Liver (tissue), 9 donors: ENCODE measurements around the gene SMOC2. TPM values are rescaled to one million over a fixed set of nuclear protein-coding genes. Genes with fewer than 3 reads are reported as not detected.

Source experiments
- DNase-seq: peaks from one replicate; pipeline ENCODE4 v3.0.0-alpha.2; 2017; ENCODE audit warnings: low spot score
- H3K27ac ChIP-seq, 2 donors: one replicate each; pipeline ENCODE4 v1.7.0; 2013; ENCODE audit warnings: inconsistent platforms in 2 of 2, low read length in 2 of 2, control low read depth in 1 of 2, low read depth in 1 of 2, mild to moderate bottlenecking in 1 of 2
- H3K27me3 ChIP-seq, 4 donors: one replicate each; pipeline versions ENCODE4 v1.6.1 to v1.7.0; 2013; ENCODE audit warnings: low read length in 3 of 4, inconsistent platforms in 1 of 4, mild to moderate bottlenecking in 1 of 4, moderate library complexity in 1 of 4; ENCODE audit not compliant: control insufficient read depth in 4 of 4, insufficient read depth in 4 of 4
- H3K36me3 ChIP-seq, 4 donors: one replicate each; pipeline versions ENCODE4 v1.6.1 to v1.7.0; 2013; ENCODE audit warnings: low read length in 3 of 4, mild to moderate bottlenecking in 3 of 4, low read depth in 1 of 4, moderate library complexity in 1 of 4; ENCODE audit not compliant: control insufficient read depth in 4 of 4, insufficient read depth in 3 of 4
- H3K4me1 ChIP-seq, 4 donors: one replicate each; pipeline versions ENCODE4 v1.6.1 to v1.7.0; 2013; ENCODE audit warnings: low read length in 3 of 4, mild to moderate bottlenecking in 3 of 4, moderate library complexity in 1 of 4; ENCODE audit not compliant: control insufficient read depth in 4 of 4, insufficient read depth in 4 of 4
- H3K4me3 ChIP-seq, 3 donors: one replicate each; pipeline versions ENCODE4 v1.6.1 to v1.7.0; 2013; ENCODE audit warnings: low read length in 3 of 3, control low read depth in 1 of 3, low read depth in 1 of 3, mild to moderate bottlenecking in 1 of 3
- H3K9ac ChIP-seq, 2 donors: one replicate each; pipeline ENCODE4 v1.7.0; 2013; ENCODE audit warnings: low read length in 2 of 2, mild to moderate bottlenecking in 2 of 2, moderate library complexity in 2 of 2, control low read depth in 1 of 2, low read depth in 1 of 2
- H3K9me3 ChIP-seq, 4 donors: one replicate each; pipeline versions ENCODE4 v1.6.1 to v1.7.0; 2013; ENCODE audit warnings: low read length in 3 of 4; ENCODE audit not compliant: control insufficient read depth in 4 of 4
- EGR1 ChIP-seq, 2 donors: IDR thresholded peaks; 2 replicates each; pipeline ENCODE4 v1.6.1; 2016 to 2018; ENCODE audit warnings: antibody characterized with exemption in 2 of 2, low read depth in 2 of 2
- FOXA1 ChIP-seq: IDR thresholded peaks from 2 replicates; pipeline ENCODE4 v1.6.1; 2016; ENCODE audit warnings: antibody characterized with exemption
- FOXA2 ChIP-seq: IDR thresholded peaks from 2 replicates; pipeline ENCODE4 v1.6.1; 2016; ENCODE audit warnings: antibody characterized with exemption
- GABPA ChIP-seq, 2 donors: IDR thresholded peaks in 1 of 2; conservative IDR thresholded peaks in 1 of 2; 2 replicates each; pipeline ENCODE4 v1.6.1; 2016; ENCODE audit warnings: antibody characterized with exemption in 2 of 2, mild to moderate bottlenecking in 1 of 2, moderate library complexity in 1 of 2
- HNF4A ChIP-seq, 2 donors: conservative IDR thresholded peaks; 2 replicates each; pipeline ENCODE4 v1.6.1; 2016; ENCODE audit warnings: antibody characterized with exemption in 2 of 2, mild to moderate bottlenecking in 2 of 2
- HNF4G ChIP-seq: IDR thresholded peaks from 2 replicates; pipeline ENCODE4 v1.6.1; 2016; ENCODE audit warnings: antibody characterized with exemption
- JUND ChIP-seq, 2 donors: IDR thresholded peaks; 2 replicates each; pipeline ENCODE4 v1.6.1; 2016; ENCODE audit warnings: antibody characterized with exemption in 2 of 2
- NR2F2 ChIP-seq: IDR thresholded peaks from 2 replicates; pipeline ENCODE4 v1.6.1; 2016; ENCODE audit warnings: antibody characterized with exemption
- RAD21 ChIP-seq, 2 donors: IDR thresholded peaks; 2 replicates each; pipeline ENCODE4 v1.6.1; 2016; ENCODE audit warnings: antibody characterized with exemption in 2 of 2, mild to moderate bottlenecking in 2 of 2
- REST ChIP-seq: IDR thresholded peaks from 2 replicates; pipeline ENCODE4 v1.6.1; 2016; ENCODE audit warnings: antibody characterized with exemption, mild to moderate bottlenecking
- RXRA ChIP-seq, 2 donors: IDR thresholded peaks; 2 replicates each; pipeline ENCODE4 v1.6.1; 2017 to 2018; ENCODE audit warnings: antibody characterized with exemption in 2 of 2, mild to moderate bottlenecking in 1 of 2
- SP1 ChIP-seq: IDR thresholded peaks from 2 replicates; pipeline ENCODE4 v1.6.1; 2018; ENCODE audit warnings: antibody characterized with exemption, mild to moderate bottlenecking
- TAF1 ChIP-seq: conservative IDR thresholded peaks from 2 replicates; pipeline ENCODE4 v1.6.1; 2016; ENCODE audit warnings: antibody characterized with exemption, mild to moderate bottlenecking
- YY1 ChIP-seq: IDR thresholded peaks from 2 replicates; pipeline ENCODE4 v1.6.1; 2016; ENCODE audit warnings: antibody characterized with exemption, mild to moderate bottlenecking
- WGBS: extraction: QIAGEN DNeasy Blood & Tissue Kit; methylation state at CpG from one replicate; pipeline ENCODE4 v1.1.7; 2013; 5-methylcytosine and 5-hydroxymethylcytosine counted together
- polyA plus RNA-seq, 2 donors: library from polyadenylated mRNA; stranded (reverse) in 1 of 2; unstranded in 1 of 2; fragments of 200-250 nt in 1 of 2; fragments of >200 nt in 1 of 2; fragmentation: Nextera tagmentation in 1 of 2; extraction: Ambion mirVana in 1 of 2; gene quantifications; one replicate each; pipeline versions ENCODE4 v1.2.1 to v1.2.3, GENCODE V29; 2013 to 2015
- total RNA-seq, 2 donors: library from RNA; depleted of rRNA; stranded (reverse); fragments of >200 nt; gene quantifications; one replicate each; pipeline ENCODE4 v1.2.3, GENCODE V29; 2014
- TF ChIP-seq, protein P1 (sequence below): fragments of 150-350 bp; IDR thresholded peaks from 2 replicates; pipeline ENCODE4 v1.5.1; 2017; ENCODE audit warnings: improper control_type of control experiment, low read depth, low read length; ENCODE audit not compliant: missing input control
- TF ChIP-seq, protein P2 (sequence below): IDR thresholded peaks from 2 replicates; pipeline ENCODE4 v1.6.1; 2016; ENCODE audit warnings: antibody characterized with exemption
- TF ChIP-seq, protein P3 (sequence below): IDR thresholded peaks from 2 replicates; pipeline ENCODE4 v1.6.1; 2016; ENCODE audit warnings: antibody characterized with exemption
- TF ChIP-seq, protein P4 (sequence below): IDR thresholded peaks from 2 replicates; pipeline ENCODE4 v1.6.1; 2016; ENCODE audit warnings: antibody characterized with exemption
- donor health status: healthy.
- donor health status: healthy.
- donor health status: healthy.
- donor health status: healthy.
- donor health status: healthy.

Gene SMOC2
- total and polyA plus RNA-seq, 4 donors, result 0.23 to 1.9 (median 1.1) TPM

DNA sequence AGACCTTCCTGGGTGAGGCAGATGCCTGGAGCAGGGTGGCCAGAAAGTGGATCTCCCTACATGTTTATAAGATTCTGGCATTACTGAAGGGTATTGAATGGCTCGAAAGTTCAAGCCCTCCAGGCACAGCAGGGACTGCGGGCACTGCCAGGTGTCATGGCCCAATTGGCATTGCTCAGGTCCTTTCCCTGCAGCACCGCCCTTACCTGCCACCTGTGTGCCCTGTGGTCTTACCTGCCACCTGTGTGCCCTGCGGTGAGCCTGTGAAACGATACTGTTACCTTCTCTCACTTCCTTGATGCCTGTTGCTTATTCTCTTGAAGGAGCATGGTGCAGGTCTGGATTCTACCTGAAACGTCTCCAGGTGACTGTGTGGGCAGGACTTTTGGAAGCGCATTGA is 32.2 kb downstream of the SMOC2 start:
- H3K9ac ChIP-seq, result no peak overlapping the region
- H3K9me3 ChIP-seq, result peaks cover 0 to 8% (median 3%) of the 10 kb centered on the region in 4 donors
- no peak overlapping the region for H3K27ac ChIP-seq
- WGBS, result 75% methylated on average over 7 of the region's 7 CpGs
- no peak for TF ChIP-seq HNF4G
- no peak for TF ChIP-seq EGR1 (IDR thresholded peaks at IDR 0.05; ENCODE audit: low read depth in 2 of 2)
- no peak for TF ChIP-seq REST
- TF ChIP-seq, protein P1, sequence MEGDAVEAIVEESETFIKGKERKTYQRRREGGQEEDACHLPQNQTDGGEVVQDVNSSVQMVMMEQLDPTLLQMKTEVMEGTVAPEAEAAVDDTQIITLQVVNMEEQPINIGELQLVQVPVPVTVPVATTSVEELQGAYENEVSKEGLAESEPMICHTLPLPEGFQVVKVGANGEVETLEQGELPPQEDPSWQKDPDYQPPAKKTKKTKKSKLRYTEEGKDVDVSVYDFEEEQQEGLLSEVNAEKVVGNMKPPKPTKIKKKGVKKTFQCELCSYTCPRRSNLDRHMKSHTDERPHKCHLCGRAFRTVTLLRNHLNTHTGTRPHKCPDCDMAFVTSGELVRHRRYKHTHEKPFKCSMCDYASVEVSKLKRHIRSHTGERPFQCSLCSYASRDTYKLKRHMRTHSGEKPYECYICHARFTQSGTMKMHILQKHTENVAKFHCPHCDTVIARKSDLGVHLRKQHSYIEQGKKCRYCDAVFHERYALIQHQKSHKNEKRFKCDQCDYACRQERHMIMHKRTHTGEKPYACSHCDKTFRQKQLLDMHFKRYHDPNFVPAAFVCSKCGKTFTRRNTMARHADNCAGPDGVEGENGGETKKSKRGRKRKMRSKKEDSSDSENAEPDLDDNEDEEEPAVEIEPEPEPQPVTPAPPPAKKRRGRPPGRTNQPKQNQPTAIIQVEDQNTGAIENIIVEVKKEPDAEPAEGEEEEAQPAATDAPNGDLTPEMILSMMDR, result no peak
- TF ChIP-seq JUND (IDR thresholded peaks at IDR 0.05), result no peak
- no peak for TF ChIP-seq GABPA (IDR thresholded peaks at IDR 0.05 in 1 of 2, conservative IDR thresholded peaks at IDR 0.05 in 1 of 2)
- TF ChIP-seq RXRA (IDR thresholded peaks at IDR 0.05), result no peak
- TF ChIP-seq, protein P2, sequence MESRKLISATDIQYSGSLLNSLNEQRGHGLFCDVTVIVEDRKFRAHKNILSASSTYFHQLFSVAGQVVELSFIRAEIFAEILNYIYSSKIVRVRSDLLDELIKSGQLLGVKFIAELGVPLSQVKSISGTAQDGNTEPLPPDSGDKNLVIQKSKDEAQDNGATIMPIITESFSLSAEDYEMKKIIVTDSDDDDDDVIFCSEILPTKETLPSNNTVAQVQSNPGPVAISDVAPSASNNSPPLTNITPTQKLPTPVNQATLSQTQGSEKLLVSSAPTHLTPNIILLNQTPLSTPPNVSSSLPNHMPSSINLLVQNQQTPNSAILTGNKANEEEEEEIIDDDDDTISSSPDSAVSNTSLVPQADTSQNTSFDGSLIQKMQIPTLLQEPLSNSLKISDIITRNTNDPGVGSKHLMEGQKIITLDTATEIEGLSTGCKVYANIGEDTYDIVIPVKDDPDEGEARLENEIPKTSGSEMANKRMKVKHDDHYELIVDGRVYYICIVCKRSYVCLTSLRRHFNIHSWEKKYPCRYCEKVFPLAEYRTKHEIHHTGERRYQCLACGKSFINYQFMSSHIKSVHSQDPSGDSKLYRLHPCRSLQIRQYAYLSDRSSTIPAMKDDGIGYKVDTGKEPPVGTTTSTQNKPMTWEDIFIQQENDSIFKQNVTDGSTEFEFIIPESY, result no peak
- no peak for TF ChIP-seq TAF1
- no peak for TF ChIP-seq NR2F2
- no peak for TF ChIP-seq RAD21 (IDR thresholded peaks at IDR 0.05)
- no peak for TF ChIP-seq FOXA2
- TF ChIP-seq, protein P3, sequence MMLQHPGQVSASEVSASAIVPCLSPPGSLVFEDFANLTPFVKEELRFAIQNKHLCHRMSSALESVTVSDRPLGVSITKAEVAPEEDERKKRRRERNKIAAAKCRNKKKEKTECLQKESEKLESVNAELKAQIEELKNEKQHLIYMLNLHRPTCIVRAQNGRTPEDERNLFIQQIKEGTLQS, result no peak
- no peak for TF ChIP-seq FOXA1
- TF ChIP-seq YY1, result no peak
- TF ChIP-seq SP1, result no peak
- TF ChIP-seq, protein P4, sequence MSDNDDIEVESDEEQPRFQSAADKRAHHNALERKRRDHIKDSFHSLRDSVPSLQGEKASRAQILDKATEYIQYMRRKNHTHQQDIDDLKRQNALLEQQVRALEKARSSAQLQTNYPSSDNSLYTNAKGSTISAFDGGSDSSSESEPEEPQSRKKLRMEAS, result no peak
- no peak for TF ChIP-seq HNF4A (conservative IDR thresholded peaks at IDR 0.05)
- H3K4me1 ChIP-seq, result no peaks in the 10 kb centered on the region
- H3K27me3 ChIP-seq, result peaks cover 0 to 4% (median 3%) of the 10 kb centered on the region in 4 donors
- DNase-seq, result no peak
- H3K4me3 ChIP-seq, result no peak overlapping the region
- no peaks in the 10 kb centered on the region for H3K36me3 ChIP-seq
